BLaER1 treated with 17β-estradiol and CSF1 and Interleukin-3, amounts not matched to agents 10 nM and 100 nM (cell line): Measurements from ENCODE around the gene STAT3.
"Not testable (repeated sequence)": the region's sequence is repeated elsewhere in the genome, so short reads cannot be mapped to it uniquely, and the experiment has no call there.

Source experiments
- H3K27ac ChIP-seq, 11 experiments: shearing (Covaris generic); formaldehyde crosslinking; 2 replicates each; pipeline ENCODE4 v1.8.1; 2022
- H3K27me3 ChIP-seq, 11 experiments: shearing (Covaris generic); formaldehyde crosslinking; 2 replicates each; pipeline ENCODE4 v1.8.1; 2022
- H3K36me3 ChIP-seq, 11 experiments: shearing (Covaris generic); formaldehyde crosslinking; 2 replicates each; pipeline ENCODE4 v1.8.1; 2022
- H3K4me1 ChIP-seq, 10 experiments: shearing (Covaris generic); formaldehyde crosslinking; 2 replicates each; pipeline ENCODE4 v1.8.1; 2022
- H3K4me2 ChIP-seq, 11 experiments: shearing (Covaris generic); formaldehyde crosslinking; 2 replicates each; pipeline ENCODE4 v1.8.1; 2022
- H3K4me3 ChIP-seq, 10 experiments: shearing (Covaris generic); formaldehyde crosslinking; 2 replicates each; pipeline ENCODE4 v1.8.1; 2022
- H3K9ac ChIP-seq, 11 experiments: shearing (Covaris generic); formaldehyde crosslinking; 2 replicates each; pipeline ENCODE4 v1.8.1; 2022
- H3K9me3 ChIP-seq, 11 experiments: shearing (Covaris generic); formaldehyde crosslinking; replicated peaks in 1 of 11; 2 replicates each; pipeline ENCODE4 v1.8.1; 2022
- H4K20me1 ChIP-seq, 11 experiments: shearing (Covaris generic); formaldehyde crosslinking; 2 replicates each; pipeline ENCODE4 v1.8.1; 2022
- Cebpa-rat ChIP-seq, 11 experiments: shearing (Covaris generic); IDR thresholded peaks; 2 replicates each; pipeline ENCODE4 v1.8.1; 2022

STAT3 gene

GRCh38 chr17:42378959-42379594 lies 9.2 kb downstream of the STAT3 start:
- Histone ChIP-seq H3K9ac (peak overlapping the region; percentile 39 to 75 (median 70)), H3K27me3 (no peaks in the 10 kb centered on the region), H3K27ac (peak overlapping the region; percentile 32 to 74 (median 53); a peak in 21 of 22 replicates), H3K4me2 (peak overlapping the region; percentile 52 to 99 (median 89)), H3K9me3 (no peaks in the 10 kb centered on the region), H4K20me1 (peaks cover 0 to 100% (median 81%) of the 10 kb centered on the region in 11 experiments; a peak in 20 of 22 replicates), H3K4me3 (peak overlapping the region; percentile 16 to 62 (median 48); a peak in 17 of 20 replicates), H3K4me1 (peaks cover 36 to 67% (median 40%) of the 10 kb centered on the region in 10 experiments), H3K36me3 (peaks cover 0 to 38% (median 0%) of the 10 kb centered on the region in 11 experiments; a peak in 5 of 22 replicates)
- TF ChIP-seq Cebpa-rat (IDR thresholded peaks at IDR 0.05): no peak

- Histone ChIP-seq H3K27me3 (no peaks in the 10 kb centered on the region), H3K9me3 (no peaks in the 10 kb centered on the region), H3K4me1 (peaks cover 36 to 61% (median 40%) of the 10 kb centered on the region in 10 experiments), H4K20me1 (peaks cover 0 to 100% (median 76%) of the 10 kb centered on the region in 11 experiments; a peak in 20 of 22 replicates), H3K4me3 (peak overlapping the region in 9 of 10 experiments; percentile 16 to 62 (median 49); a peak in 11 of 20 replicates), H3K36me3 (peaks cover 0 to 36% (median 0%) of the 10 kb centered on the region in 11 experiments; a peak in 5 of 22 replicates), H3K9ac (peak overlapping the region; percentile 39 to 75 (median 70); a peak in 15 of 22 replicates), H3K4me2 (peak overlapping the region; percentile 52 to 99 (median 89)), H3K27ac (peak overlapping the region in 8 of 11 experiments; percentile 38 to 74 (median 56); a peak in 11 of 22 replicates)
- no peak for TF ChIP-seq Cebpa-rat (IDR thresholded peaks at IDR 0.05)
These were observed 9.8 kb downstream of the STAT3 start for GRCh38 chr17:42378359-42378958.

GRCh38 chr17:42373896-42374295 lies 14.3 kb downstream of the STAT3 start:
- no peak for TF ChIP-seq Cebpa-rat (IDR thresholded peaks at IDR 0.05)
- Histone ChIP-seq H4K20me1 (peaks cover 0 to 100% (median 60%) of the 10 kb centered on the region in 11 experiments; a peak in 18 of 22 replicates), H3K27ac (no peak overlapping the region), H3K9ac (no peak overlapping the region), H3K4me2 (no peak overlapping the region), H3K4me1 (peaks cover 9 to 24% (median 13%) of the 10 kb centered on the region in 10 experiments), H3K9me3 (peaks cover 10 to 20% (median 12%) of the 10 kb centered on the region in 11 experiments; a peak in 19 of 22 replicates), H3K27me3 (no peaks in the 10 kb centered on the region), H3K36me3 (peaks cover 0 to 60% (median 19%) of the 10 kb centered on the region in 11 experiments; a peak in 20 of 22 replicates), H3K4me3 (no peak overlapping the region)

- Histone ChIP-seq H3K4me3 (no peak overlapping the region), H4K20me1 (peaks cover 13 to 100% (median 63%) of the 10 kb centered on the region in 11 experiments; a peak in 21 of 22 replicates), H3K9me3 (peaks cover 10 to 20% (median 12%) of the 10 kb centered on the region in 11 experiments; a peak in 19 of 22 replicates), H3K27me3 (no peaks in the 10 kb centered on the region), H3K9ac (no peak overlapping the region), H3K4me2 (no peak overlapping the region), H3K36me3 (peaks cover 0 to 54% (median 19%) of the 10 kb centered on the region in 11 experiments; a peak in 20 of 22 replicates), H3K4me1 (peaks cover 3 to 24% (median 15%) of the 10 kb centered on the region in 10 experiments; a peak in 16 of 20 replicates), H3K27ac (no peak overlapping the region)
- no peak for TF ChIP-seq Cebpa-rat (IDR thresholded peaks at IDR 0.05)
These were observed 16.1 kb downstream of the STAT3 start for GRCh38 chr17:42372142-42372541.

- not testable (repeated sequence) for H3K27me3 ChIP-seq, H3K27ac ChIP-seq, H3K4me3 ChIP-seq, H3K9ac ChIP-seq
- H3K36me3 ChIP-seq: peaks cover 0 to 62% (median 21%) of the 10 kb centered on the region in 11 experiments; a peak in 20 of 22 replicates
- H4K20me1 ChIP-seq: peaks cover 24 to 100% (median 72%) of the 10 kb centered on the region in 11 experiments
- H3K4me2 ChIP-seq: peak overlapping the region in 8 of 11 experiments; percentile 1 to 66 (median 16); a peak in 5 of 22 replicates
- H3K9me3 ChIP-seq: peaks cover 10 to 20% (median 12%) of the 10 kb centered on the region in 11 experiments; a peak in 19 of 22 replicates
- peaks cover 7 to 52% (median 22%) of the 10 kb centered on the region in 10 experiments; a peak in 17 of 20 replicates for H3K4me1 ChIP-seq
These were observed 19.3 kb downstream of the STAT3 start for GRCh38 chr17:42368797-42369561.

GRCh38 chr17:42368310-42368709 lies 19.9 kb downstream of the STAT3 start:
- H3K4me2 ChIP-seq: peak overlapping the region in 6 of 11 experiments; percentile 1 to 82 (median 10); a peak in 6 of 22 replicates
- H3K9ac ChIP-seq, H3K27ac ChIP-seq, H3K27me3 ChIP-seq, H3K4me3 ChIP-seq: not testable (repeated sequence)
- peaks cover 31 to 100% (median 76%) of the 10 kb centered on the region in 11 experiments for H4K20me1 ChIP-seq
- peaks cover 10 to 20% (median 12%) of the 10 kb centered on the region in 11 experiments; a peak in 19 of 22 replicates for H3K9me3 ChIP-seq
- H3K36me3 ChIP-seq: peaks cover 0 to 57% (median 21%) of the 10 kb centered on the region in 11 experiments; a peak in 20 of 22 replicates
- peaks cover 7 to 59% (median 22%) of the 10 kb centered on the region in 10 experiments; a peak in 17 of 20 replicates for H3K4me1 ChIP-seq

- not testable (repeated sequence) for H3K9me3 ChIP-seq, H3K4me3 ChIP-seq, H3K9ac ChIP-seq, H3K27ac ChIP-seq, H3K27me3 ChIP-seq
- H3K36me3 ChIP-seq: peaks cover 0 to 45% (median 4%) of the 10 kb centered on the region in 11 experiments; a peak in 9 of 22 replicates
- peaks cover 38 to 100% (median 95%) of the 10 kb centered on the region in 11 experiments for H4K20me1 ChIP-seq
- peak overlapping the region in 6 of 11 experiments; percentile 52 to 82 (median 68); a peak in 11 of 22 replicates for H3K4me2 ChIP-seq
- H3K4me1 ChIP-seq: peaks cover 7 to 77% (median 26%) of the 10 kb centered on the region in 10 experiments; a peak in 19 of 20 replicates
These were observed 21.8 kb downstream of the STAT3 start for GRCh38 chr17:42366176-42367023.
